HEK293T (cell line): ENCODE data around the gene MAGEA6.
"Not testable (repeated sequence)": the region's sequence is repeated elsewhere in the genome, so short reads cannot be mapped to it uniquely, and the experiment has no call there.

Source experiments
- CTBP1 ChIP-seq: fragments of 450-650 bp; IDR thresholded peaks from 2 replicates; pipeline ENCODE4 v1.6.1; 2016; ENCODE audit warnings: borderline replicate concordance
- FOXA1 ChIP-seq: fragments of 450-650 bp; IDR thresholded peaks from 2 replicates; pipeline ENCODE4 v1.6.1; 2016; ENCODE audit warnings: mild to moderate bottlenecking
- FOXM1 ChIP-seq: fragments of 450-650 bp; IDR thresholded peaks from 2 replicates; pipeline ENCODE4 v1.6.1; 2017; ENCODE audit warnings: mild to moderate bottlenecking, borderline replicate concordance
- SUZ12 ChIP-seq: fragments of 450-650 bp; IDR thresholded peaks from 2 replicates; pipeline ENCODE4 v1.6.1; 2016; ENCODE audit warnings: mild to moderate bottlenecking

GRCh38 chrX:152754871-152755270 lies 14.6 kb downstream of the MAGEA6 start:
- not testable (repeated sequence) for TF ChIP-seq FOXM1, FOXA1, CTBP1, SUZ12
